IMR-90 (cell line): ENCODE results near the gene FEZF2.

ENCODE experiments used
- CHD1 ChIP-seq: IDR thresholded peaks from 2 replicates; pipeline ENCODE4 v1.6.1; 2012; ENCODE audit warnings: low read depth, low read length, improper control_type of control experiment
- CTCF ChIP-seq: conservative IDR thresholded peaks from 2 replicates; pipeline ENCODE4 v1.5.1; 2012; ENCODE audit warnings: mild to moderate bottlenecking, low read depth, low read length, improper control_type of control experiment
- POLR2A ChIP-seq: IDR thresholded peaks from 2 replicates; pipeline ENCODE4 v1.6.1; 2012; ENCODE audit warnings: mild to moderate bottlenecking, low read depth, low read length
- RAD21 ChIP-seq: IDR thresholded peaks from 2 replicates; pipeline ENCODE4 v1.6.1; 2012; ENCODE audit warnings: low read length, improper control_type of control experiment
- RCOR1 ChIP-seq: IDR thresholded peaks from 2 replicates; pipeline ENCODE4 v1.6.1; 2012; ENCODE audit warnings: mild to moderate bottlenecking, low read length, improper control_type of control experiment; ENCODE audit not compliant: insufficient replicate concordance
- RFX5 ChIP-seq: IDR thresholded peaks from 2 replicates; pipeline ENCODE4 v1.8.0; 2012; ENCODE audit warnings: low read depth, mild to moderate bottlenecking, low read length, moderate library complexity
- TF ChIP-seq, protein P1 (sequence below): fragments of 150-350 bp; IDR thresholded peaks from 2 replicates; pipeline ENCODE4 v1.6.1; 2016; ENCODE audit warnings: low read depth, mild to moderate bottlenecking, low read length, moderate library complexity, borderline replicate concordance

DNA sequence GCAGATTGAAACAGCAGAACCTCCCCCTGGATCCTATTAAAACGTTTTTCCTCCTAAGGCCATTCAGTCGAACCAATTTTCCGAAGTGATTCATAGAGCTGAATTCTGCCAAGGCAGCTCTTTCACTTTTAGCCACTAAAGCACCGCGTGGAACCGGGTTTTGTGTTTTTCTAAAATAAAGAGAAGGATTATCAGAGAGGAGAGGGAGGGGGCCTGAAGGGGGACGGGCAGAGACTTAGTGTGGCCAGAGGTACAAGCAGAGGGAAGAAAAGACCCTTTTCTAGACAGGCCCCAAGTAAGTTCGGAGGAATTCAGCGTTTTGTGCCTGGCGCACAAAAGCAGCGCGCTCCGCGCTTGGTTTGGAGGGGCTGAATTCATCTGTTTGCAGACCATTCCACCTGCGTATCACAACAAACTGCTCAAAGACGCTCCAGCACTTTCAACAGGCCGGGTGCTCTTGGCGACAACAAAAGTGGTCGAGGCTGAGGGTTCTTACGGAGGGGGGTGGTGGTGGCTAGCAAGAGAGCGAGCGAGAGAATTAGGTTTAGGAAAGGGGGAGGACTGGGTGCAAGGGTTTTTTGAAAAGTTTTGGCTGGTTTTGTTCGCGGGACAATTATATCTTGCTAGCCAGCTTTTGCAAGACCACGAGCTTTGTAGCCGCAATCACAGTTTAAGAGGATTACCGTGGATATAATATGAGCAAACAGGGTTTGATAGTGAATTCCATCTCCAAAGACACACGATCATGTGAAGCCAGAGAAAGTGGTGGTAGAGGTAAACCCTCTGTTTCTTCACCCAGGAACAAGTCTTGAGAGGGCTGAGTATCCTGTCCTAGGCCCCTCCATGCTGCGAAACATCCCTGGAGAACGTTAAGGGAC is 1.2 kb upstream of the FEZF2 start:
- TF ChIP-seq CTCF (no peak), POLR2A (no peak), RAD21 (no peak), RCOR1 (no peak), CHD1 (no peak), RFX5 (no peak)
- TF ChIP-seq, protein P1, sequence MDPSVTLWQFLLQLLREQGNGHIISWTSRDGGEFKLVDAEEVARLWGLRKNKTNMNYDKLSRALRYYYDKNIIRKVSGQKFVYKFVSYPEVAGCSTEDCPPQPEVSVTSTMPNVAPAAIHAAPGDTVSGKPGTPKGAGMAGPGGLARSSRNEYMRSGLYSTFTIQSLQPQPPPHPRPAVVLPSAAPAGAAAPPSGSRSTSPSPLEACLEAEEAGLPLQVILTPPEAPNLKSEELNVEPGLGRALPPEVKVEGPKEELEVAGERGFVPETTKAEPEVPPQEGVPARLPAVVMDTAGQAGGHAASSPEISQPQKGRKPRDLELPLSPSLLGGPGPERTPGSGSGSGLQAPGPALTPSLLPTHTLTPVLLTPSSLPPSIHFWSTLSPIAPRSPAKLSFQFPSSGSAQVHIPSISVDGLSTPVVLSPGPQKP: no peak
